Gastroesophageal sphincter (tissue), 3 donors: ENCODE results near the gene GRB7.

Experiments
- CTCF ChIP-seq, 4 experiments: fragments of 200-600 bp in 2 of 4; fragments of 450-650 bp in 2 of 4; sonication (generic) in 1 of 4; IDR thresholded peaks; one replicate each; pipeline ENCODE4 v1.5.1; 2017 to 2019; ENCODE audit warnings: antibody characterized with exemption in 4 of 4, mild to moderate bottlenecking in 2 of 4, moderate library complexity in 2 of 4
- EP300 ChIP-seq: sonication (generic); formaldehyde crosslinking; IDR thresholded peaks from one replicate; pipeline ENCODE4 v1.6.1; 2017; ENCODE audit warnings: antibody characterized with exemption, mild to moderate bottlenecking

GRCh38 chr17:39729280-39729851 lies 8.4 kb upstream of the GRB7 start:
- TF ChIP-seq EP300 (no peak), CTCF (IDR thresholded peaks at IDR 0.05) (no peak)
